HepG2 (cell line): ENCODE results near the gene SGF29. TPM values are rescaled to one million over a fixed set of nuclear protein-coding genes. Genes with fewer than 3 reads are reported as not detected.

ENCODE experiments used
- CEBPG ChIP-seq: IDR thresholded peaks from 2 replicates; pipeline ENCODE4 v1.6.1; 2016
- CERS6 ChIP-seq: sonication (generic); formaldehyde crosslinking; IDR thresholded peaks from 2 replicates; pipeline ENCODE4 v1.5.0; 2020; ENCODE audit warnings: missing genetic modification reagents
- CREB1 ChIP-seq, 2 experiments: fragments of 450-650 bp in 1 of 2; IDR thresholded peaks; 2 replicates each; pipeline ENCODE4 v1.6.1; 2016 to 2017; ENCODE audit warnings: control low read depth in 1 of 2, mild to moderate bottlenecking in 1 of 2, missing compliant biosample characterization in 1 of 2, missing genetic modification characterization in 1 of 2
- CREBL2 ChIP-seq: sonication (generic); formaldehyde crosslinking; IDR thresholded peaks from 2 replicates; pipeline ENCODE4 v1.8.1; 2023; ENCODE audit warnings: missing genetic modification reagents, mild to moderate bottlenecking, borderline replicate concordance
- E2F1 ChIP-seq: sonication (generic); formaldehyde crosslinking; IDR thresholded peaks from 2 replicates; pipeline ENCODE4 v1.5.0; 2020; ENCODE audit warnings: missing genetic modification reagents
- EP300 ChIP-seq, 3 experiments: sonication (generic) in 1 of 3; formaldehyde crosslinking in 1 of 3; IDR thresholded peaks; 2 replicates each; pipeline versions ENCODE4 v1.5.1 to v1.6.1; 2011 to 2020; ENCODE audit warnings: low read depth in 2 of 3, low read length in 2 of 3, borderline replicate concordance in 1 of 3, improper control_type of control experiment in 1 of 3, mild to moderate bottlenecking in 1 of 3, missing genetic modification reagents in 1 of 3, moderate library complexity in 1 of 3
- FOSL2 ChIP-seq: sonication (generic); formaldehyde crosslinking; IDR thresholded peaks from 2 replicates; pipeline ENCODE4 v1.4.0; 2020; ENCODE audit warnings: missing genetic modification reagents
- GATAD1 ChIP-seq: IDR thresholded peaks from 2 replicates; pipeline ENCODE4 v1.6.1; 2016; ENCODE audit warnings: missing genetic modification reagents, missing compliant biosample characterization
- JUNB ChIP-seq: sonication (generic); formaldehyde crosslinking; IDR thresholded peaks from 2 replicates; pipeline ENCODE4 v1.8.0; 2022; ENCODE audit warnings: missing genetic modification reagents, mild to moderate bottlenecking, borderline replicate concordance
- MAFG ChIP-seq: sonication (generic); formaldehyde crosslinking; IDR thresholded peaks from 2 replicates; pipeline ENCODE4 v1.5.1; 2020; ENCODE audit warnings: mild to moderate bottlenecking, missing genetic modification reagents
- MAX ChIP-seq: IDR thresholded peaks from 2 replicates; pipeline ENCODE4 v1.6.1; 2012; ENCODE audit warnings: inconsistent platforms
- MED1 ChIP-seq: sonication (generic); formaldehyde crosslinking; IDR thresholded peaks from 2 replicates; pipeline ENCODE4 v1.4.0; 2020; ENCODE audit warnings: missing genetic modification reagents
- MYC ChIP-seq: sonication (generic); formaldehyde crosslinking; IDR thresholded peaks from 2 replicates; pipeline ENCODE4 v1.9.0; 2021; ENCODE audit warnings: missing genetic modification reagents, borderline replicate concordance
- NFE2L2 ChIP-seq: fragments of 150-350 bp; IDR thresholded peaks from 2 replicates; pipeline ENCODE4 v1.6.1; 2014; ENCODE audit warnings: low read length
- NR2C2 ChIP-seq: sonication (generic); formaldehyde crosslinking; IDR thresholded peaks from 2 replicates; pipeline ENCODE4 v1.4.0; 2020; ENCODE audit warnings: missing genetic modification reagents, mild to moderate bottlenecking, moderate library complexity, borderline replicate concordance
- PAF1 ChIP-seq: IDR thresholded peaks from 2 replicates; pipeline ENCODE4 v1.6.1; 2016; ENCODE audit warnings: missing genetic modification reagents, missing compliant biosample characterization
- PBX3 ChIP-seq: sonication (generic); formaldehyde crosslinking; IDR thresholded peaks from 2 replicates; pipeline ENCODE4 v1.8.1; 2023; ENCODE audit warnings: missing genetic modification reagents, inconsistent platforms, borderline replicate concordance
- THAP7 ChIP-seq: sonication (generic); formaldehyde crosslinking; IDR thresholded peaks from 2 replicates; pipeline ENCODE4 v1.8.1; 2023; ENCODE audit warnings: mild to moderate bottlenecking, missing genetic modification reagents
- TSC22D2 ChIP-seq: sonication (generic); formaldehyde crosslinking; IDR thresholded peaks from 2 replicates; pipeline ENCODE4 v1.5.1; 2020; ENCODE audit warnings: missing genetic modification reagents, mild to moderate bottlenecking, borderline replicate concordance
- YEATS4 ChIP-seq: sonication (generic); formaldehyde crosslinking; IDR thresholded peaks from 2 replicates; pipeline ENCODE4 v1.4.0; 2020; ENCODE audit warnings: missing genetic modification reagents, borderline replicate concordance
- ZBTB7B ChIP-seq: sonication (generic); formaldehyde crosslinking; IDR thresholded peaks from 2 replicates; pipeline ENCODE4 v1.4.0; 2020; ENCODE audit warnings: missing genetic modification reagents
- ZEB1 ChIP-seq: IDR thresholded peaks from 2 replicates; pipeline ENCODE4 v1.6.1; 2012; ENCODE audit warnings: mild to moderate bottlenecking, low read depth, inconsistent platforms; ENCODE audit not compliant: insufficient replicate concordance
- ZFYVE20 ChIP-seq: sonication (generic); formaldehyde crosslinking; IDR thresholded peaks from 2 replicates; pipeline ENCODE4 v1.8.0; 2023; ENCODE audit warnings: low read depth, mild to moderate bottlenecking, moderate library complexity, missing genetic modification reagents, borderline replicate concordance
- ZNF547 ChIP-seq: sonication (generic); formaldehyde crosslinking; IDR thresholded peaks from 2 replicates; pipeline ENCODE4 v1.5.1; 2020; ENCODE audit warnings: mild to moderate bottlenecking, missing genetic modification reagents
- ZNF552 ChIP-seq: sonication (generic); formaldehyde crosslinking; IDR thresholded peaks from 2 replicates; pipeline ENCODE4 v1.9.0; 2022; ENCODE audit warnings: missing genetic modification reagents, mild to moderate bottlenecking, borderline replicate concordance
- ZNF558 ChIP-seq: sonication (generic); formaldehyde crosslinking; IDR thresholded peaks from 2 replicates; pipeline ENCODE4 v1.9.0; 2022; ENCODE audit warnings: mild to moderate bottlenecking, missing genetic modification reagents, borderline replicate concordance
- polyA plus RNA-seq, 8 experiments: library from polyadenylated mRNA; depleted of rRNA in 3 of 8; stranded (reverse) in 7 of 8; unstranded in 1 of 8; fragments of >200 nt; fragmentation: Illumina TruSeq in 4 of 8; extraction: Trizol in 4 of 8; gene quantifications; 2 replicates each; pipeline versions ENCODE4 v1.2.1 to v1.2.3, GENCODE V29; 2011 to 2016; ENCODE audit warnings: low read depth in 4 of 8, missing spikeins in 1 of 8, mixed read lengths in 1 of 8; ENCODE audit not compliant: insufficient read depth in 1 of 8
- total RNA-seq, 5 experiments: library from RNA; depleted of rRNA; stranded (reverse); fragments of >200 nt; fragmentation: Illumina TruSeq; extraction: Trizol; gene quantifications; 2 replicates each; pipeline ENCODE4 v1.2.3, GENCODE V29; 2016; ENCODE audit warnings: low read depth in 1 of 5

SGF29 gene
- total and polyA plus RNA-seq, 2 of the 13 experiments (the other 11 are each of a cell fraction or from before 2014, with no cell fraction given) = 5.0 to 29.4 TPM

GRCh38 chr16:28596115-28596630, 42.5 kb downstream of the SGF29 start (continued):
- TF ChIP-seq ZEB1 (peak; percentile 25), MAFG (CRISPR knock-in tag) (peak; percentile 96), MAX (peak; percentile 45; the same call in 1 of the 2 replicates), CREBL2 (CRISPR knock-in tag) (0 out of 2 replicates have a peak, but pooled peaks have one; percentile 55), CERS6 (CRISPR knock-in tag) (no peak), ZNF552 (CRISPR knock-in tag) (no peak), MYC (peak; percentile 69; the same call in 1 of the 2 replicates), PAF1 (no peak), YEATS4 (CRISPR knock-in tag) (0 out of 2 replicates have a peak, but pooled peaks have one; percentile 18), ZNF547 (CRISPR knock-in tag) (peak; percentile 61; the same call in 1 of the 2 replicates), ZBTB7B (CRISPR knock-in tag) (peak; percentile 88), NFE2L2 (peak; percentile 94), NR2C2 (CRISPR knock-in tag) (no peak), THAP7 (CRISPR knock-in tag) (peak; percentile 81), PBX3 (CRISPR knock-in tag) (no peak), GATAD1 (CRISPR knock-in tag) (no peak), CREB1 (IDR thresholded peaks at IDR 0.05) (no peak), CREB1 (CRISPR knock-in tag; IDR thresholded peaks at IDR 0.05) (no peak), MED1 (CRISPR knock-in tag) (no peak; the same call in 1 of the 2 replicates), ZFYVE20 (CRISPR knock-in tag) (no peak), FOSL2 (peak; percentile 70), CEBPG (CRISPR knock-in tag) (peak; percentile 87), ZNF558 (no peak), JUNB (CRISPR knock-in tag) (no peak), TSC22D2 (CRISPR knock-in tag) (no peak), E2F1 (no peak), EP300 (IDR thresholded peaks at IDR 0.05; ENCODE audit: low read depth in 2 of 2, low read length in 2 of 2) (peak; percentile 45 to 52; a peak in 2 of 4 replicates), EP300 (CRISPR knock-in tag; IDR thresholded peaks at IDR 0.05; ENCODE audit: borderline replicate concordance) (no peak)
